Astrocyte (in vitro differentiated cells and primary cell): ENCODE results near the gene FAM107B.

ENCODE experiments used
- CTCF ChIP-seq: IDR thresholded peaks from 2 replicates; pipeline ENCODE4 v1.5.1; 2011; ENCODE audit warnings: low read depth, mild to moderate bottlenecking, inconsistent platforms, low read length, moderate library complexity; ENCODE audit not compliant: insufficient read depth
- EZH2 ChIP-seq: IDR thresholded peaks from 2 replicates; pipeline ENCODE4 v1.6.1; 2012; ENCODE audit warnings: mild to moderate bottlenecking, low read length, inconsistent platforms; ENCODE audit not compliant: insufficient read depth

- TF ChIP-seq CTCF (no peak), EZH2 (no peak)
These were observed 78.7 kb downstream of the FAM107B start for GRCh38 chr10:14695847-14696480.
